ENCODE results near the gene GPD2.
A peak's percentile ranks its signal among the peaks of the same experiment; 100 is the strongest.

The GPD2 gene

GRCh38 chr2:156435396-156435717, 822 bp upstream of the GPD2 start:
- Histone ChIP-seq H3K79me2 (ENCODE audit: insufficient read depth, low read length) (no peaks in the 10 kb centered on the region), H3K9ac (ENCODE audit: low read depth, low read length) (no peak overlapping the region), H3K27ac (ENCODE audit: low read length) (no peak overlapping the region), H2AFZ (ENCODE audit: low read depth, low read length) (no peak overlapping the region), H3K4me1 (ENCODE audit: insufficient read depth, low read length) (peaks cover 29% of the 10 kb centered on the region), H3K4me2 (ENCODE audit: insufficient read depth, low read length) (no peak overlapping the region), H3K4me3 (ENCODE audit: low read depth in 1 of 2, low read length in 2 of 2) (no peak overlapping the region), H3K9me3 (ENCODE audit: insufficient read depth, low read length, severe bottlenecking) (no peaks in the 10 kb centered on the region), H3K36me3 (ENCODE audit: insufficient read depth, low read length) (no peaks in the 10 kb centered on the region), H3K27me3 (ENCODE audit: insufficient read depth, low read length, poor library complexity) (no peaks in the 10 kb centered on the region), H4K20me1 (ENCODE audit: insufficient read depth, low read length) (no peaks in the 10 kb centered on the region)
- ATAC-seq (ENCODE audit: insufficient read depth, low read depth) (no peak), DNase-seq (no peak)
- TF ChIP-seq EZH2 (IDR thresholded peaks at IDR 0.05; ENCODE audit: borderline replicate concordance, low read depth, low read length, severe bottlenecking) = no peak
- no peak for TF ChIP-seq CTCF (IDR thresholded peaks at IDR 0.05; ENCODE audit: borderline replicate concordance, extremely low read depth, low read length, poor library complexity, severe bottlenecking)

- Histone ChIP-seq H3K4me2 (ENCODE audit: insufficient read depth, low read length) (peak overlapping the region; percentile 72), H2AFZ (ENCODE audit: low read depth, low read length) (peak overlapping the region; percentile 94), H3K36me3 (ENCODE audit: insufficient read depth, low read length) (no peaks in the 10 kb centered on the region), H3K4me3 (ENCODE audit: low read depth in 1 of 2, low read length in 2 of 2) (peak overlapping the region; percentile 31 to 63; a peak in 3 of 4 replicates), H3K4me1 (ENCODE audit: insufficient read depth, low read length) (peaks cover 25% of the 10 kb centered on the region), H3K27ac (ENCODE audit: low read length) (peak overlapping the region; percentile 78), H4K20me1 (ENCODE audit: insufficient read depth, low read length) (no peaks in the 10 kb centered on the region), H3K9ac (ENCODE audit: low read depth, low read length) (peak overlapping the region; percentile 66), H3K27me3 (ENCODE audit: insufficient read depth, low read length, poor library complexity) (no peaks in the 10 kb centered on the region), H3K79me2 (ENCODE audit: insufficient read depth, low read length) (no peaks in the 10 kb centered on the region), H3K9me3 (ENCODE audit: insufficient read depth, low read length, severe bottlenecking) (no peaks in the 10 kb centered on the region)
- DNase-seq (peak; percentile 47), ATAC-seq (ENCODE audit: insufficient read depth, low read depth) (peak; percentile 78)
- TF ChIP-seq CTCF (IDR thresholded peaks at IDR 0.05; ENCODE audit: borderline replicate concordance, extremely low read depth, low read length, poor library complexity, severe bottlenecking) (no peak), EZH2 (IDR thresholded peaks at IDR 0.05; ENCODE audit: borderline replicate concordance, low read depth, low read length, severe bottlenecking) (no peak)
These were observed 412 bp downstream of the GPD2 start for GRCh38 chr2:156436497-156437085.

- peak overlapping the region; percentile 78 for H3K27ac ChIP-seq (ENCODE audit: low read length)
- TF ChIP-seq CTCF (IDR thresholded peaks at IDR 0.05; ENCODE audit: borderline replicate concordance, extremely low read depth, low read length, poor library complexity, severe bottlenecking) (no peak), EZH2 (IDR thresholded peaks at IDR 0.05; ENCODE audit: borderline replicate concordance, low read depth, low read length, severe bottlenecking) (no peak)
- peak overlapping the region; percentile 31 to 63; a peak in 3 of 4 replicates for H3K4me3 ChIP-seq (ENCODE audit: low read depth in 1 of 2, low read length in 2 of 2)
- no peaks in the 10 kb centered on the region for H3K36me3 ChIP-seq (ENCODE audit: insufficient read depth, low read length)
- H3K9me3 ChIP-seq (ENCODE audit: insufficient read depth, low read length, severe bottlenecking) = no peaks in the 10 kb centered on the region
- H2AFZ ChIP-seq (ENCODE audit: low read depth, low read length) = peak overlapping the region; percentile 94
- H4K20me1 ChIP-seq (ENCODE audit: insufficient read depth, low read length) = no peaks in the 10 kb centered on the region
- peak overlapping the region; percentile 66 for H3K9ac ChIP-seq (ENCODE audit: low read depth, low read length)
- no peaks in the 10 kb centered on the region for H3K79me2 ChIP-seq (ENCODE audit: insufficient read depth, low read length)
- peak; percentile 18; the same call in 2 of the 3 replicates for ATAC-seq (ENCODE audit: insufficient read depth, low read depth)
- peak overlapping the region; percentile 72 for H3K4me2 ChIP-seq (ENCODE audit: insufficient read depth, low read length)
- H3K4me1 ChIP-seq (ENCODE audit: insufficient read depth, low read length) = peaks cover 25% of the 10 kb centered on the region
- DNase-seq = no peak
- no peaks in the 10 kb centered on the region for H3K27me3 ChIP-seq (ENCODE audit: insufficient read depth, low read length, poor library complexity)
These were observed 1.2 kb downstream of the GPD2 start for GRCh38 chr2:156437272-156437930.

Measured in DND-41 (cell line).